Kidney glomerular epithelial cell (primary cell): ENCODE data around the gene ADPRM.

Experiments
- DNase-seq: peaks from one replicate; lab custom pipeline; 2025; lab: John Stamatoyannopoulos, UW

ADPRM gene

GRCh38 chr17:10741416-10742135 lies 44.2 kb downstream of the ADPRM start:
- DNase-seq = no peak

- DNase-seq = no peak
Measured at GRCh38 chr17:10742431-10742830, 45.0 kb downstream of the ADPRM start.

- no peak for DNase-seq
Measured at GRCh38 chr17:10743316-10744009, 46.1 kb downstream of the ADPRM start.

GRCh38 chr17:10744501-10745000 lies 47.2 kb downstream of the ADPRM start:
- DNase-seq = no peak

GRCh38 chr17:10745231-10745630 lies 47.8 kb downstream of the ADPRM start:
- DNase-seq = no peak

- DNase-seq = no peak
Measured at GRCh38 chr17:10748531-10749181, 51.3 kb downstream of the ADPRM start.

GRCh38 chr17:10750210-10750609 lies 52.8 kb downstream of the ADPRM start:
- no peak for DNase-seq

- DNase-seq = no peak
Measured at GRCh38 chr17:10751563-10751962, 54.2 kb downstream of the ADPRM start.

GRCh38 chr17:10752696-10753095 lies 55.3 kb downstream of the ADPRM start:
- no peak for DNase-seq

GRCh38 chr17:10754109-10754508 lies 56.7 kb downstream of the ADPRM start:
- no peak for DNase-seq

GRCh38 chr17:10754861-10755591 lies 57.6 kb downstream of the ADPRM start:
- no peak for DNase-seq

GRCh38 chr17:10755592-10756127 lies 58.3 kb downstream of the ADPRM start:
- no peak for DNase-seq

- DNase-seq = no peak
Measured at GRCh38 chr17:10756185-10756584, 58.8 kb downstream of the ADPRM start.

GRCh38 chr17:10756619-10757018 lies 59.2 kb downstream of the ADPRM start:
- DNase-seq = no peak

GRCh38 chr17:10757067-10757466 lies 59.7 kb downstream of the ADPRM start:
- no peak for DNase-seq

- DNase-seq = no peak
Measured at GRCh38 chr17:10757647-10758046, 60.3 kb downstream of the ADPRM start.

- no peak for DNase-seq
Measured at GRCh38 chr17:10758062-10758461, 60.7 kb downstream of the ADPRM start.
